ENCODE data around the gene GTF2IRD1. TPM values are rescaled to one million over a fixed set of nuclear protein-coding genes. Genes with fewer than 3 reads are reported as not detected.

GTF2IRD1 gene
- total RNA-seq, 1 experiment from 2014 or later, result 73.6 TPM

DNA sequence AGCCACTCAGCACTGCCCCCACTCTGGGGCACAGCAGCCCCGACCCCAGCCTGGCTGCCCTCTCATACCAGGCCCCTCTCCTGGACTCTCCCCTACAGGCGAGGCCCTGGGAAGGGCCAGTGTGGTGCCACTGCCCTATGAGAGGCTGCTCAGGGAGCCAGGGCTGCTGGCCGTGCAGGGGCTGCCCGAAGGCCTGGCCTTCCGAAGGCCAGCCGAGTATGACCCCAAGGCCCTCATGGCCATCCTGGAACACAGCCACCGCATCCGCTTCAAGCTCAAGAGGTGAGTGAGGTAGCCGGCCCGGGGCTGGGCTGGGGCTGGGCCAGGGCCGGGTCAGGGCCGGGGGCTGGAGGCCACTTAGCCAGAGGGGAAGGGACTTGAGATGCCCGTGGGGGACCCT lies 64.3 kb downstream of the GTF2IRD1 start:
- Histone ChIP-seq H3K36me3 (ENCODE audit: insufficient read depth, low read length, poor library complexity, severe bottlenecking) (peaks cover 72% of the 10 kb centered on the region), H3K9me3 (ENCODE audit: low read depth, low read length, poor library complexity, severe bottlenecking) (no peaks in the 10 kb centered on the region), H3K4me1 (ENCODE audit: insufficient read depth, low read length, poor library complexity, severe bottlenecking) (no peaks in the 10 kb centered on the region), H3K27ac (ENCODE audit: low read depth, low read length, poor library complexity, severe bottlenecking) (no peak overlapping the region), H3K27me3 (replicated peaks; ENCODE audit: insufficient read depth, low read depth, low read length, poor library complexity) (no peaks in the 10 kb centered on the region), H3K4me3 (ENCODE audit: low read depth, low read length, poor library complexity, severe bottlenecking) (no peak overlapping the region)
- no TSS peak for BruUV-seq (replicated peaks)
- TF ChIP-seq, protein P1, sequence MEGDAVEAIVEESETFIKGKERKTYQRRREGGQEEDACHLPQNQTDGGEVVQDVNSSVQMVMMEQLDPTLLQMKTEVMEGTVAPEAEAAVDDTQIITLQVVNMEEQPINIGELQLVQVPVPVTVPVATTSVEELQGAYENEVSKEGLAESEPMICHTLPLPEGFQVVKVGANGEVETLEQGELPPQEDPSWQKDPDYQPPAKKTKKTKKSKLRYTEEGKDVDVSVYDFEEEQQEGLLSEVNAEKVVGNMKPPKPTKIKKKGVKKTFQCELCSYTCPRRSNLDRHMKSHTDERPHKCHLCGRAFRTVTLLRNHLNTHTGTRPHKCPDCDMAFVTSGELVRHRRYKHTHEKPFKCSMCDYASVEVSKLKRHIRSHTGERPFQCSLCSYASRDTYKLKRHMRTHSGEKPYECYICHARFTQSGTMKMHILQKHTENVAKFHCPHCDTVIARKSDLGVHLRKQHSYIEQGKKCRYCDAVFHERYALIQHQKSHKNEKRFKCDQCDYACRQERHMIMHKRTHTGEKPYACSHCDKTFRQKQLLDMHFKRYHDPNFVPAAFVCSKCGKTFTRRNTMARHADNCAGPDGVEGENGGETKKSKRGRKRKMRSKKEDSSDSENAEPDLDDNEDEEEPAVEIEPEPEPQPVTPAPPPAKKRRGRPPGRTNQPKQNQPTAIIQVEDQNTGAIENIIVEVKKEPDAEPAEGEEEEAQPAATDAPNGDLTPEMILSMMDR (conservative IDR thresholded peaks at IDR 0.05; ENCODE audit: low read depth, low read length), result no peak
- TF ChIP-seq EZH2 (IDR thresholded peaks at IDR 0.05; ENCODE audit: borderline replicate concordance, low read depth, low read length, poor library complexity, severe bottlenecking), result no peak
- CTCF ChIA-PET, result no interaction called here
- intact Hi-C loops (cut with micrococcal nuclease; ENCODE audit: unreplicated experiment), result no loop called here
- POLR2A ChIA-PET (ENCODE audit: low non-redundant PET), result no interaction called here
- no peak for DNase-seq (ENCODE audit: low spot score)

DNA sequence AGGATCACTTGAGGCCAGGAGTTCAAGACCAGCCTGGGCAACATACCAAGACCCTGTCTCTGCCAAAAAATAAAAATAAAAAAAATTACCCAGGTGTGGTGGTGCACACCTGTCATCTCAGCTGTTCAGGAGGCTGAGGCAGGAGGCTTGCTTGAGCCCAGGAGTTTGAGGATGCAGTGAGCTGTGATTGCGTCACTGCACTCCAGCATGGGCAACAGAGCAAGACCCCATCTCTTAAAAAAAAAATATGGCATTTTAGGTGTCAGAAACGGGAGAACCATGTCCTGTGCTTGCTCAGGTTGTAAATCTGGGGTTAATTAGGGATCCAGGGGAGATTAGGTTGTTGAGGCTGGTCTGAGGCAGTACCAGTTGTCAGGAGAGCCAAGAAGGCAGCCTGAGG lies 64.9 kb downstream of the GTF2IRD1 start:
- Histone ChIP-seq H3K27me3 (replicated peaks; ENCODE audit: insufficient read depth, low read depth, low read length, poor library complexity) (no peaks in the 10 kb centered on the region), H3K36me3 (ENCODE audit: insufficient read depth, low read length, poor library complexity, severe bottlenecking) (peaks cover 71% of the 10 kb centered on the region), H3K9me3 (ENCODE audit: low read depth, low read length, poor library complexity, severe bottlenecking) (no peaks in the 10 kb centered on the region), H3K4me1 (ENCODE audit: insufficient read depth, low read length, poor library complexity, severe bottlenecking) (no peaks in the 10 kb centered on the region), H3K27ac (ENCODE audit: low read depth, low read length, poor library complexity, severe bottlenecking) (no peak overlapping the region), H3K4me3 (ENCODE audit: low read depth, low read length, poor library complexity, severe bottlenecking) (no peak overlapping the region)
- POLR2A ChIA-PET (ENCODE audit: low non-redundant PET), result interaction anchor here (0.5 kb wide), 1 partner anchor 139 kb away, joined by 10 read pairs; the partner anchor contains the start of gene GTF2I
- TF ChIP-seq, protein P1 (conservative IDR thresholded peaks at IDR 0.05; ENCODE audit: low read depth, low read length), result no peak
- TF ChIP-seq EZH2 (IDR thresholded peaks at IDR 0.05; ENCODE audit: borderline replicate concordance, low read depth, low read length, poor library complexity, severe bottlenecking), result no peak
- no TSS peak for BruUV-seq (replicated peaks)
- DNase-seq (ENCODE audit: low spot score), result no peak
- intact Hi-C loops (cut with micrococcal nuclease; ENCODE audit: unreplicated experiment), result no loop called here
- CTCF ChIA-PET, result no interaction called here

DNA sequence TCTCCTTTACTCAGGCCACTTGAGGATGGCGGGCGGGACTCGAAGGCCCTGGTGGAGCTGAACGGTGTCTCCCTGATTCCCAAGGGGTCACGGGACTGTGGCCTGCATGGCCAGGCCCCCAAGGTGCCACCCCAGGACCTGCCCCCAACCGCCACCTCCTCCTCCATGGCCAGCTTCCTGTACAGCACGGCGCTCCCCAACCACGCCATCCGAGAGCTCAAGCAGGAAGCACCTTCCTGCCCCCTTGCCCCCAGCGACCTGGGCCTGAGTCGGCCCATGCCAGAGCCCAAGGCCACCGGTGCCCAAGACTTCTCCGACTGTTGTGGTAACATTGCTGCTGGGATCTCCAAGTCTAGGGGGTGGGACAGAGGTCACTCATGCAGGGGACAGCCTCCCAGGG lies 65.7 kb downstream of the GTF2IRD1 start:
- no peak for DNase-seq (ENCODE audit: low spot score)
- Histone ChIP-seq H3K9me3 (ENCODE audit: low read depth, low read length, poor library complexity, severe bottlenecking) (no peaks in the 10 kb centered on the region), H3K36me3 (ENCODE audit: insufficient read depth, low read length, poor library complexity, severe bottlenecking) (peaks cover 71% of the 10 kb centered on the region), H3K27ac (ENCODE audit: low read depth, low read length, poor library complexity, severe bottlenecking) (no peak overlapping the region), H3K27me3 (replicated peaks; ENCODE audit: insufficient read depth, low read depth, low read length, poor library complexity) (no peaks in the 10 kb centered on the region), H3K4me3 (ENCODE audit: low read depth, low read length, poor library complexity, severe bottlenecking) (no peak overlapping the region), H3K4me1 (ENCODE audit: insufficient read depth, low read length, poor library complexity, severe bottlenecking) (no peaks in the 10 kb centered on the region)
- no TSS peak for BruUV-seq (replicated peaks)
- TF ChIP-seq, protein P1 (conservative IDR thresholded peaks at IDR 0.05; ENCODE audit: low read depth, low read length), result no peak
- TF ChIP-seq EZH2 (IDR thresholded peaks at IDR 0.05; ENCODE audit: borderline replicate concordance, low read depth, low read length, poor library complexity, severe bottlenecking), result no peak
- ChIA-PET CTCF (no interaction called here), POLR2A (ENCODE audit: low non-redundant PET) (no interaction called here)
- intact Hi-C loops (cut with micrococcal nuclease; ENCODE audit: unreplicated experiment), result no loop called here

All from A673 (cell line).